ENCODE results near the gene IGDCC3. TPM values are rescaled to one million over a fixed set of nuclear protein-coding genes. Genes with fewer than 3 reads are reported as not detected.
"Not testable (repeated sequence)": the region's sequence is repeated elsewhere in the genome, so short reads cannot be mapped to it uniquely, and the experiment has no call there.

IGDCC3 gene
- polyA plus RNA-seq, 5 donors: 5.5 to 12.9 (median 10.8) TPM

DNA sequence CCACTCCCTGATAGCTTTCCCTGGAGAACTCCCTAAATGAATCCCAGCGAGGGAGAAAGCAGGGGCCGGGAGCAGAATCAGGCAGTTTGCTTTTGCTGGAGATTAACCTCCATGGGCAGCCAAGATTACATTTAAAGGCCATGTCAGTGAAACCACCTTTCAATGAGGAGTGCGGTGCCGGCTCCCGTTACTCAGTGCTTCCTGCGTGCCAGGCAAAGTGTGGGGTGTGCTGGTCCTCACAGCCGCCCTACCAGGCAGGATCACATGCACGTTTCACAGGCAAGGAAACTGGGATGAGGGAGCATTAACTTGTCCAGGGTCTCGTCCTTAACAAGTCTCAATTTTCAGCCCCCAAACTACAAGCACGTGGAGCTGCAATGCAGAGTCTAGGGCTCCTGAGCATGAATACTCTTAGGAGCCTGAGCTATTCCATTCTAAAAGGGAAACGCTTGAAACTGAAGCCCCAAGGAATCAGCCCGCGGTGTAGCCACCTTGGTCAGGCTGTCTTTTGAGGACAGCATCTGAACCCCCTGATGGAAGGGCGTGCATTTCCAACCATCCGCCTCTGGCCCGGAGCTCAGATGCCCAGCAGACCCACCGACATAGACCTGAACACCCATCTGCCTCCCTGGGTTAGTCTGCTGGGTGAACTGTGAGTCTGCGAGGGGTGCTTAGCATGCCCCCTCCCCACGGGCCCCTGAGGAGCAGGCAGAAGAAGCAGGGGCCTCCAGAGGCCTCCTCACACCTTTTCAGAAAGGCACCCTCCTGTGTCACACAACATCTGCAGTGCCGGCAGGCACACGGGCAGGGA, 5.6 kb downstream of the IGDCC3 start:
- no peak for DNase-seq

DNA sequence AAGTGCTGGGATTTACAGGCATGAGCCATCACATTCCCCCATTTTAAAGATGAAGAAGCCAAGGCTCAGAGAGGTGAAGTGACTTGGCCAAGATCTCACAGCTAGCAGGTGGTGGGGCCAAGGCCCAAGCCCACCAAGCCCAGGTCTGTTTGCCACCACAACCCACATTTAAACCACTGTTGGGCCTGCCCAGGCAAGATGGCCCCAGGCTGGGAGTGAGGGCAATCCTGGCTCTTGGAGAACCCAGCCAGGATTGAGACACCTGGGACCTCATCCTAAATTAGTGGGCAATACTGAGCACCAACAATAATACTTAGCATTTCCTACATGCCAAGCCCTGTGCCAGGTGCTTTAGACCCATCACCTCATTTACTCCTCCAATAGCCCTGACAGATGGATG, 6.9 kb downstream of the IGDCC3 start:
- no peak for DNase-seq

DNA sequence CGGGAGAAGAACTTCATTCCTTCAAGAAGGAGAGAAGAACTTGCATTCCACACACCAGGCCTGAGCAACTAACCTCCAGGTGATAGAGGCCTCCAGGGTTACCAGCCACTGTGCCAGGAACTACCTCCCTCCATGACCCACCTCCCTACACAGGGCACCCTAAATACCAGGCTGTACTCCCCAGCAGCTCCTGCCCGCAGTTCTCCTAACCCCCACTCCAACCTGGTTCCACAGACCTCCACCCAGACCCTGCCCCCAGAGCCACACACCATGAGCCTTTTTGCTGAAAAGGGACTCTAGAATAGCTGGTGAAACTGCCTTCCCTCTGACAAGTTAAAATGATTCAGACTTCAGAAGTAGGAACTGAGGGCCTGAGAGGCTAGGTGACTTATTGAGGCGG, 8.2 kb downstream of the IGDCC3 start:
- no peak for DNase-seq

DNA sequence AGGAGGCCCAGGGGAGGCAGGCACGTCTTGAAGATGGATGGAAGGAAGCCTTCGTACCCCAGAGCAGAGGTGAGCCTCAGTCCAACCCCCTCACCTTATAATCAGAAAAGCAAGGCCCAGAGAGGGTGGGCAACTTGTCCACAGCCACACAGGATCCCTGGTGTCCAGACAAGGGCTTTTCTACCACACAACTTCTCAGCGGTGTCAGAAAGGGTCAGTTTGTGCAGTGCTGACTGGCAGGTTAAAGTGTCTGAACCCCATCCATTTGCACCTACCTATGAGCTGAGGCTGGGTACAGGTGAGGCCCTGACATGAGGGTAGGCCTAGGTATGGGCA, 8.6 kb downstream of the IGDCC3 start:
- no peak for DNase-seq

DNA sequence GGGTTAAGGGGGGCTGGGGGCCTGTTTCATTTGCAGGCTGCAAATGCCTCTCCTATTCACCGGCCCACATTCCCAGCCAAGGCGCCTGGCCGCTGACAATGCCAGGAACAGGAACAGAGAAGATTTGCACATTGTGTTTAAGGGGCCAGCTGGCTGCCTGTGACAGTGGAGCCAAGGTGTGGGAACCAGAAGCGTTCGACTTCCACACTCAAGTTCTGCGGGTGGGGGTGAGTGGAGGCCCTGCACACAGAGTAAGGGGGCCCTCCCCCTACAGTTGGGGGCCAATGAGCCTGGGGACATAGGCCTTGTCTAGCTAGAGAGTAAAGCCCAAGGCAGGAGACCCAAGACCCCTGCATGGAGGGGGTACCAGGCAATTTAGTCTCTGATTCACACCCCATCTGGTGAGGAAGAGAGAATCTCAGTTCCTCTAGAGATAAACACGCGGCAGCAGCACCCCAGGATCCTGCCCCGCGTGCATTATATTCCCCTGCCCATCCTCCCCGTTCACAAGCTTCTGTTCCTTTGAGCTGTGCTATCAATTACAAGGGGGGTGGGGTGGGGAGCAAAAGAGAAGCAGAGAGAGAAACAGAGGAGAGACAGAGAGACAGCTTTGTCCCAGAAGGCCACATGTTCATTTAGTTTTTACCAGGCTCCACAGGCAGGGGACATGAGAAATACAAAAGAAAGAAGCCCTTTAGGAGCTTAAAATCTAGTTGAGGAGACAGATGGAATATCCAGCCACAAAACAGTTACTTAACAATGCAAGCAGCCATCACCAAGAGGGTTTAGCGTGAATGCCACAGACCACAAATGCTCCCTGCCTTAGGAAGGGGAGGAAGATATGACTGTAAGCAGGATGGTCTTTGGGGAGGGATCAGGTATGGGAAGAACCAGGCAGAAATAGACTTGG, 9.2 kb downstream of the IGDCC3 start:
- no peak for DNase-seq

DNA sequence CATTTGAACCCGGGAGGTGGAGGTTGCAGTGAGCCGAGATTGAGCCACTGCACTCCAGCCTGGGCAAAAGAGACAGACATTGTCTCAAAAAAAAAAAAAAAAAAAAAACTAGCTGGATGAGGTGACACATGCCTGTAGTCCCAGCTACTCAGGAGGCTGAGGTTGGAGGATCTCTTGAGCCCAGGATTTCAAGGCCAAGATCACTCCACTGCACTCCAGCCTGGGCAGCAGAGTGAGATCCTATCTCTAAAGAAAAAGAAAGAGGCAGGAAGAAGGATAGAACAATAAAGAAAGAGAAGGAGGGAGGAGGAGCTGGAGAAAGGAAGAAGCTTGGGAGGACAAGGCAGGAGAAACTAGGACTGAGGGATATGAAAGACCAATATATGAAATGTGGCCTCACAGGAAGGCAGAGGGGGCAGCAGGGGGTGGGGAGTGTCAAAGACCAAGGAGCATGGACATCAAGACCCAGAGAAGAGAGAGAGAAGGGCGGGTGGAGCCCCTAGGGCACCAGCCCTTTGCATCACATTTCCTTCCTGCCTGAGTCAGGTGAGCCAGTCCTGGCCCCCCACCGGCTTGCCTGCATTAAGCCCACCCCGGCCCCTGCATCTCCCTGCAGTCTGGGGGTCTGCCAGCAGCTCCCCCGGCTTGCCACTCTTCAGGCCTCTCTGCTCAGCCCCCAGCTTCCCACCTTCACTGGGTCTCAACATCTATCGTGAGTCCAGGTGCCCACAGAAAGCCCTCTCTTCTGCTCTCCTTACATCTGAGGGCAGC, 11.5 kb downstream of the IGDCC3 start:
- no peak for DNase-seq

DNA sequence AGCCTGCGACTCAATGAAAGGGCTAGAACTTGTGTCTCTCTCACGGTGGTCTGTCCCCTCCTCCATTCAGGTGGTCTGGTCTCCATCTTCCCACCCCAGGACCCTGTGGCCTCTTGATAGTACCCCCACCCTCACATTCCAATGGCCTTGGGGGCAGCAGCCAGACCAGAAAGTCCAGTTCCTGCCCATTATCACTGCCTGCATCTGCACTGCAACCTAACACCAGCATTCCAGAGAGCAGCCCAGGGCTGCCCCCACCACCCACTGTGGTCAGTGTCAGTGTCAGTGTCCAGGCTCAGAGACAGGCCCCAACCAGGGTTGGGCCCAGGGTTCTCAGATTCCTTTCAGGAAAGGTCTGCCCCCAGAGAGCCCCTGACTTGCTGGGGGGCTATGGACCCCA, 12.6 kb downstream of the IGDCC3 start:
- no peak for DNase-seq

DNA sequence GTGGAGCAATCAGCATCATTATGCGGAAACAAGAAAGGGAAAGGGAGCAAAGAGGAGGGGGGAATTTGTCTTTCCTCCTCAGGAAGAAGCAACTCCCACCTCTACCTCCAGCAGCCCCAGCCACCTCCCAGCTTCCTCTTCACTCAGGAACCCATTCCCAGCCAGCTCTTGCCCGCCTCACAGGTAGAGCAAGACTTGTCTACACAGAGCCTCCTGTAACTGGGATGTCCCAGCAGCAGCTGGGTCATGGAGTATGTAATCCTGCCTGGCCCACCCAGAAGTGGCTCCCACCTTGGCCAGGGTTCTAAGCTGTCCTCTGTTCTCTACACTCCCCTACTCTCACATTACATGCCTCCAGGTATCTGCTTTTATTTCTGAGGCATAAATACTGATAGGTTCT, 14.0 kb downstream of the IGDCC3 start:
- DNase-seq: no peak

DNA sequence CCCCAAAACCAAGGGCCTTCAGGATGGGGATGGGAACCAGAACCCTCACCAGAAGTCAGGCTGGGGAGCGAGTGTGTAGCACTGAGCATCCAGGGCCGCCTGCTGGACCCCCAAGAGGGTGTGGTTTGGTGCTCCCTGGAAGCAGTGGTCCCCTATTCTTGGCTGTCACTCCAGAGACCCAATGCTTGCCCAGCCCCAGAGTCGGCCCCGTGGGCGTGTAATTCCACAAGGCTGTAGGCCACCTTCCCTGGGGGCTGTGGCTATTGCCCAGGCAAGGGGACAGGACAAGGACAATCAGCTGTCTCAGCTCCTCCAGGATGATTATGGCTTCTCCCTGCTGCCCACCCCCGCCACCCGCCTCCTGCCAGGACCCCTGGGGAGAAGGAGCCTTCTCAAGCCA, 14.5 kb downstream of the IGDCC3 start:
- no peak for DNase-seq

DNA sequence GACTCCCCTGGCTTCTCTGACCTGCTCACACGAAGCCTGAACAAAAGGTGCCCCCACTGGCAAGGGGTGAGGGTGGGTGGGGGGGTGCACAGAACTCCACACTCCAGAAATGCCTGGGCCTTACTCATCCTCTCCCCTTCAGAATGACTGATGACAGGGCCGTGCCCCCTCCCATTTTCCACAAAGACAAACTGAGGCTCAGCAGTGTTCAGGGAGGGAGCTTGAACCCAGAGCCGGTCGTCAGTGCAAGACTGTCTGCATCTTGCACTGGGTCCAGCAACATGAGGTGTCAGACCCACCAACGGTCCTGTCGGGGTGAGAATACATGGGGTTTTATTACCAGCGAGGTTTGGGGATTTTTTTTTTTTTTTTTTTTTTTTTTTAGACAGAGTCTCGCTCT, 15.3 kb downstream of the IGDCC3 start:
- no peak for DNase-seq

DNA sequence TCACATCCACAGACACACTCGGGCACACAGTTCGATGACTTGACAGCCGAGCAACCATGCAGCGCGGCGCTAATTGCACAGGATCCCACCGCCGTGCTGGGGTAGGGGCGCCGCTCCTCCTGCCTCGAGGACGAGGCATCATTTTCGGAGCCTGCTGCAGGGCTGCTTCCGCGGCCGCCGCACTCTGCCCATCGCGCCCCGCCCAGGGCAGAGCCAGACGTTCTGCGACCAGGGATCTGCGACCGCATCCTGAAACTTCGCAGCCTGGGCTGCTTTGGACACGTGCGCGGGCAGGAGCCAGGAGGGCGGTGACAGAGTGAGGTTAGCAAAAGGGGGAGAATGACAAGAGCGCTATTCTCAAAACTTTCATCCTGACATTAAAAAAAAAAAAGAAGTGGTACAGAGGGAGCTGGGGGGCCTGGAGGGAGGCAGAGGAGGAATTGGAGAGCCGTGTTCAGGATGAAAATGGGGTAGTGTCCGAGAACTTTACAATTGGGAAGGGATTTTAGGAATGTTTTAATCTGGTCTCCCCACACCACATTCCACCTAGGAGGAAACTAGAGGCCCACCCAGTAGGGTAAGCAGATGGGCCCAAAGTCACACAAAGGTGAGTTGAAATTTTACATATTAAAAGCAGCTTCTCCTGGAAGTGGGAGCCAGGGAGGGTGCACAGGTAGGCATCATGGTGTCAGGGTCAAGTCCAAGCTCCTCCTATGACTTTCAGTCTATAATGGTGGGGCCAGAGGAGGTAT, 15.9 kb downstream of the IGDCC3 start:
- no peak for DNase-seq

DNA sequence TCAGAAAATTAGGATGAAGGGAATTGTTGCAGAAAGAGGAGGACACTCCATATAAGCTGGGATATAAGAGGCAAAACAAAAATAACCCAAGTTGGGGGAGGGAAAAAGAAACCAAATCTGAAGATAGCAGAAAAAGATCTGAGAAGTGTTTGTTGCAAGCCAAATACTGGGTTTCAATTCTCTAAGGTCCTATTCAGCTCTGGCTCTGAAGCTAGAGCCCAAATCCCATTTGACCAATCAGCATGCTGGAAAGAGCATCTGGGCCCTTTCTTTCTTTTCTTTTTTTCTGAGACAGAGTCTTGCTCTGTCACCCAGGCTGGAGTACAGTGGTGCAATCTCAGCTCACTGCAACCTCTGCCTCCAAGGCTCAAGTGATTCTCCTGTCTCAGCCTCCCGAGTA, 17.3 kb downstream of the IGDCC3 start:
- DNase-seq: no peak

DNA sequence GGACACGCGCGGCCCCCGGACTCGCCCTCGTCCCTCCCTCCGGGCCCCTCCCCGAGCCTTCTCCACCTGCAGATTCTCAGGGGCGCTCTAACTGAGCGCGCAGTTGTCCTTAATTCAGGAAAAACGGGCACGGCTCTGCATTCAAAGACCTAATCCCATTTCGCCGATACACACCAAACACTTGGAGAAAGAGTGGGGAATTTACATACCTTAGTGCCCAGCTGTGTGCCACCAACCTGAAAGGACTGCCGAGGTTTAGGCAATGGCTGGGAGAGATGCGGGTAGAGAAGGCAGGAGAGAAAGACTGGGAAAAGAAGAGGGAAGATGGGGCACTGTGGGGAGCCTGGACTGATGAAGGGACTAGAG, 21.8 kb downstream of the IGDCC3 start:
- DNase-seq: no peak

DNA sequence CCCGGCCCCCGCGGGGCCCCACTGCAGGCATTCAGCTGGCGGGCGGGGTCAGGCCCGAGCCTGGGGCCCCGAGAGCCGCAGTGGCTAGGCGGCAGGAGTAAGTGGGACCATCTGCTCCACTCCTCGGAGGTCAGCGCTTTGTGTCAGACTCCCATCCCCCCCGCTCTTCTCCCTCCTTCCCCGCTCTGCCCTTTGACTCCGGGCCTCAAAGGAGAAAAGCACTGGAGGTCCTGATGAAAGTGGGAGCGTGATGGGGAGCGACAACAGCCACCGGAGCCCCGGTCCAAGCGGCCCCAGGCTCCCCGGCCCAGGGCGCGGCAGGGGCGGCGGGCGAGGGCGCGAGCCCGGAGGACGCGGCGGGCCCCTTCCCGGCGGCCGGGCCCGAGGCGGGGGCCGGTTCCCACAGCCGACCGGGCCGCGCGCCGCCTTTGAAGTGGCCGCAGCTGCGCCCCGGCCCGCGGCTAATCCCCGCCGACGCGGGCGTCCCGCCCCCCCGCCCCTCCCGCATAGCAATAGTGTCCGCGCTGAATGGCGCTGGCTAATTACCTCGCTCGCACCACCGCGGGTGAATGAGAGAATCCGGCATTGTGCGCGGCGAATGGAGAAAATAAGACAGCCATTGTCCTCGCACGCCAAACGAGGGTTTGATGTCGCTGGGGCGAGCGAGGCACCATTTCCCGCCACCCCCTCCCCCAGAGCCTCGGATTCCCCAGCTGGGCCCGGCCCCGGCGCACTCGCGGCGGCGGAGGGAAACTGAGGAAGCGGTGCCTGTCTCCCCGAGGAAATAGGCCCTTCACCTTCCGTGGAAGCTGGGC, 22.4 kb downstream of the IGDCC3 start:
- DNase-seq: no peak

DNA sequence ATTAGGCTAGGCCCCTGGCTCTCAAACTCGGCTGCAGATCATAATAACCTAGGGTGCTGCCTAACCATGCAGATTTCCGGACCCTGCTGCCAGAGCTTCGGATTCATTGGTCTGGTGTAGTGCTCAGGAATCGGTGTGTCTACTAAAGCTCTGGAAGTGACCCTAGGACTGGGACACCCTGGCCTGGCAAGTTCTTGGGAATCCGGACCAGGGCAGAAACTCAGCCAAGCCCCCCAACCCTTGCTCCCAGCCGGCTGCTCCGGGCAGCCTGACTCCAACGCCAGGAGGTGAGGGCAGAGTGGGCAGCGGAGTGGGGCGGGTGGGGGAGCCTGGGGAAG, 23.0 kb downstream of the IGDCC3 start:
- DNase-seq: no peak

DNA sequence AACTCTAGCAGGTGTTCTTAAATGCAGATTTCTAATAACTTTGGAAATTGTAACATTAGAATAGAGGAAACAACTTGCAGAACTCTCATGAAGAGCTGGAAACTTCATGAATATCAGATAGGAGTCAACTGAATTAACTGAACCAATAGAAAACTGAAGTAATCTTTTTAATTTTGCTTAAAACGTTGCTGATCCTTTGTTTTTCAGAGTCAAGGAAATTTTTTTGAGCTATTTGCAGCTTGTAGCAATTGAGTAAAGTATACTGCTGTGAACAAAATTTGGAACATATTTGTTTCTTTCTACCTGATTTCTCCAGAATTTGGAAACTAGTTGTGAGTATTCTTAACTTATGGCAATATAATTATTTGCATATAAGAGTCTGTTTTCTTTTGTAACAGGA, 25.8 kb downstream of the IGDCC3 start:
- DNase-seq: not testable (repeated sequence)

DNA sequence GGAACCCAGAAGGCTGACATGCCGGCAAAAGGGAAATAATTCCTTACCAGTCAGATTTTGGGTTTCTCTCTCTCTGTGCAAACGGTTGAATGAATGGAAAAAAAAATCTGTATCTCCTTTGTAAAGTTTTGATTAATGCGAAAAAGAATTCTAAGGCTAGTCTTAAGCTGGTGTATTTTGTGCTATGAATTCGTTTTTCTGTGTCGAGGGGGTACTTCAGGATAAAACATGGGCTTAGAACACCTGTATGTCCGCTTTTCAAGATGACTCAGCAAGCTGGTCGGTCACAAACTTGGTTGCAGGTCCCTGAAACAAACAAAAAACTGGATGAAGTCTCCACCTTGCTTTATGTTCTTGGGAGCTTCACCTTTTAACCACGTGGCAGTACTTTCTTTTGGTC, 28.5 kb downstream of the IGDCC3 start:
- no peak for DNase-seq

DNA sequence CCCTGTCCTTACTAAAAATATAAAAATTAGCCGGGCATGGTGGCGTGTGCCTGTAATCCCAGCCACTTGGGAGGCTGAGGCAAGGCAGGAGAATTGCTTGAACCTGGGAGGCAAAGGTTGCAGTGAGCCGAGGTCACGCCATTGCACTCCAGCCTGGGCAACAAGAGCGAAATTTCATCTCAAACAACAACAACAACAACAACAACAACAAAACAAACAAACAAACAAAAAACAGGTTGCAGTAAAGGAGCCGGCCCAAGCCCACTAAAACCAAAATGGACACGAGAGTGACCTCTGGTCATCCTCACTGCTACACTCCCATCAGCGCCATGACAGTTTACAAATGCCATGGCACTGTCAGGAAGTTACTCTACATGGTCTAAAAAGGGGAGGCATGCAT, 30.0 kb downstream of the IGDCC3 start:
- DNase-seq: not testable (repeated sequence)

DNA sequence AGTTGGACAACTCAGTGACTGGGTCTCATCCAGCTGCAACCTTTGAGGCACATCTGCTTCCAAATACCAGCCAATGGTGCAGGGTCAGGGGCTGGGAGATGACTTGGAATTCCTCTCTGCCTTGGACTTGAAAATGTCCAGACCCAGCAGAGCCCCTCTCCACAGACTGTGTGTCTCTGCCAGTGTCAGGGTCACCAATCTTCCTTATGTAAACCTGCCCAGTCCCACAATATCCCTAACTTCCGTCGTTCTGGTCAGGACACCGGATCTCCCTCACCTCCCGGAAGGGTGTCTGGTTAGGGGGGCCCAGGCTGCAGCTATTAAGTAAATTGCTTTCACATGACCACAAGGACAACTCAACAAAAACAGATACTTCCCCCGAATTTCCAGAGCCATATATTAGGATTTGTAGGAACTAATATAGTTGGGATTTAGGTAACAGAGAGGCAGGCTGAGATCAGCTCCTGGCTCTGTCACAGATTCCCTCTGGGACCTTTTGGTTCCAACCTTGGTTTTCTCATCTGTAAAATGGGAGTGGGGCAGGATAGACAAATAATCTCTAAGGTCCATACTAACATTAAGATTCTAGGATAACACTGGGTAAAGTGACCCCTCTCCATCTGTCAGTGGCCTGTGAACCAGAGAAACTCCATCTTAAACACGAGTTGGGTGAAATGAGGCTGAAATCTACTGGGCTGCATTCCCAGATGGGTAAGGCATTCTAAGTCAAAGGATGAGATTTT, 30.8 kb downstream of the IGDCC3 start:
- DNase-seq: no peak

DNA sequence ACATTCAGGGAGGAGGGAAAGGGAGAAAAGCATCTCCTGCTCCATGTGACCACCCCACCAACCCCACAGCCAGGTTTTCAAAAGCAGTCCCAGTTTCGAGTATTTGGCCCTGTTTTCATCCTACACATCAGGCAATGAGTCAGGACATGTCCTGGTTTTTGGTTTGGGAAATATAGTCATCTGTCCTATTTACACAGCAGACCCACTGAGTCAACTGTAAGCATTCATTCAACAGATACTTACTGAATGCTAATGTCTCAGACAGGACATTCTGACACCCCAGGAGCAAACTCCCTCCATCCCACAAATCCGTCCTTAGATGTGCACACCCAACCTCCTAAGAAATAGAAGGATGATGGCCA, 32.9 kb downstream of the IGDCC3 start:
- DNase-seq: no peak
